AG04450 (cell line): Measurements from ENCODE around the gene KDM3B. TPM values are rescaled to one million over a fixed set of nuclear protein-coding genes. Genes with fewer than 3 reads are reported as not detected.

ENCODE experiments used
- CTCF ChIA-PET: fragments of 300-600, 350-600 bp; formaldehyde crosslinking; extraction: SDS; loops from one replicate; lab custom pipeline; 2022; ENCODE audit warnings: antibody characterized with exemption, inconsistent platforms; lab: Charles Lee
- POLR2A ChIA-PET: fragments of 350-600 bp; formaldehyde crosslinking; extraction: SDS; loops from one replicate; lab custom pipeline; 2021; ENCODE audit warnings: antibody characterized with exemption, inconsistent platforms; lab: Yijun Ruan, JAX
- DNase-seq: peaks from one replicate; pipeline ENCODE4 v3.0.0-alpha.2; 2011; ENCODE audit warnings: low read depth, low spot score
- H3K27ac ChIP-seq: one replicate; pipeline ENCODE4 v1.5.1; 2012; ENCODE audit warnings: low read depth, low read length, control low read depth
- H3K27me3 ChIP-seq: one replicate; pipeline ENCODE4 v1.6.0; 2012; ENCODE audit warnings: low read length; ENCODE audit not compliant: control insufficient read depth, insufficient read depth
- H3K4me3 ChIP-seq: 2 replicates; pipeline ENCODE4 v1.5.1; 2011; ENCODE audit warnings: mild to moderate bottlenecking, low read depth, low read length, control low read depth
- H3K9me3 ChIP-seq: 2 replicates; pipeline ENCODE4 v1.5.1; 2012; ENCODE audit warnings: low read length; ENCODE audit not compliant: control insufficient read depth, insufficient read depth
- CTCF ChIP-seq: IDR thresholded peaks from 2 replicates; pipeline ENCODE4 v1.5.1; 2011; ENCODE audit warnings: low read depth, low read length, control low read depth, inconsistent platforms
- polyA plus RNA-seq: library from polyadenylated mRNA; depleted of rRNA; stranded (reverse); fragments of >200 nt; gene quantifications from 2 replicates; pipeline ENCODE4 v1.2.3, GENCODE V29; 2011

The KDM3B gene
- polyA plus RNA-seq, 1 experiment, result 32.7 TPM

GRCh38 chr5:138354387-138354786 is 1.9 kb downstream of the KDM3B start:
- Histone ChIP-seq H3K27ac (no peak overlapping the region), H3K4me3 (peak overlapping the region; percentile 81), H3K27me3 (no peaks in the 10 kb centered on the region), H3K9me3 (peaks cover 6% of the 10 kb centered on the region)
- POLR2A ChIA-PET, result interaction anchor here (1.1 to 5.9 kb wide), 4 partner anchors 12 to 141 kb away, joined by 4 to 88 read pairs (median 10); partner anchors contain the start of genes CDC23, CDC25C and FAM53C
- no peak for DNase-seq
- no peak for TF ChIP-seq CTCF
- CTCF ChIA-PET, result interaction anchor here (0.9 to 4.8 kb wide), 7 partner anchors 9 to 131 kb away, joined by 3 to 100 read pairs (median 20); partner anchors contain the start of gene CDC25C

GRCh38 chr5:138354926-138355378 is 2.5 kb downstream of the KDM3B start:
- H3K9me3 ChIP-seq, result peaks cover 6% of the 10 kb centered on the region
- ChIA-PET CTCF (interaction anchor here (0.7 to 4.8 kb wide), 7 partner anchors 10 to 149 kb away, joined by 3 to 100 read pairs (median 7); partner anchors contain the start of gene CDC25C), POLR2A (interaction anchor here (1.3 to 5.9 kb wide), 3 partner anchors 17 to 142 kb away, joined by 4 to 88 read pairs (median 14); partner anchors contain the start of genes CDC23, CDC25C and FAM53C)
- 0 out of 2 replicates have a peak, but pooled peaks have one; percentile 4 for TF ChIP-seq CTCF
- no peaks in the 10 kb centered on the region for H3K27me3 ChIP-seq
- DNase-seq, result no peak
- no peak overlapping the region for H3K27ac ChIP-seq
- H3K4me3 ChIP-seq, result peak overlapping the region; percentile 81

- Histone ChIP-seq H3K27me3 (no peaks in the 10 kb centered on the region), H3K4me3 (no peak overlapping the region), H3K27ac (no peak overlapping the region), H3K9me3 (no peaks in the 10 kb centered on the region)
- no peak for TF ChIP-seq CTCF
- no peak for DNase-seq
- ChIA-PET CTCF (no interaction called here), POLR2A (no interaction called here)
Observed at GRCh38 chr5:138359621-138360020, 7.1 kb downstream of the KDM3B start.

GRCh38 chr5:138360941-138361452 is 8.5 kb downstream of the KDM3B start:
- POLR2A ChIA-PET, result no interaction called here
- CTCF ChIA-PET, result interaction anchor here (2.0 kb wide), 1 partner anchor 9 kb away, joined by 8 read pairs; the partner anchor contains the start of gene KDM3B
- Histone ChIP-seq H3K27me3 (no peaks in the 10 kb centered on the region), H3K27ac (no peak overlapping the region), H3K9me3 (no peaks in the 10 kb centered on the region), H3K4me3 (no peak overlapping the region)
- no peak for DNase-seq
- no peak for TF ChIP-seq CTCF

- no peak for TF ChIP-seq CTCF
- CTCF ChIA-PET, result interaction anchor here (1.4 kb wide), 1 partner anchor 12 kb away, joined by 4 read pairs; the partner anchor contains the start of gene KDM3B
- H3K4me3 ChIP-seq, result no peak overlapping the region
- no peaks in the 10 kb centered on the region for H3K9me3 ChIP-seq
- POLR2A ChIA-PET, result no interaction called here
- no peak for DNase-seq
- H3K27me3 ChIP-seq, result no peaks in the 10 kb centered on the region
- H3K27ac ChIP-seq, result no peak overlapping the region
Observed at GRCh38 chr5:138364576-138364975, 12.1 kb downstream of the KDM3B start.
